ENCODE results near the gene PPA2. TPM values are rescaled to one million over a fixed set of nuclear protein-coding genes. Genes with fewer than 3 reads are reported as not detected.

The PPA2 gene
- total RNA-seq, 1 experiment from 2014 or later = 54.6 TPM

- intact Hi-C loops (cut with micrococcal nuclease; ENCODE audit: unreplicated experiment) = no loop called here
- Histone ChIP-seq H3K27me3 (ENCODE audit: control insufficient read depth, insufficient read depth, low read length) (no peaks in the 10 kb centered on the region), H3K9me3 (ENCODE audit: control insufficient read depth, insufficient read depth, low read depth, low read length) (no peaks in the 10 kb centered on the region), H3K4me1 (ENCODE audit: control insufficient read depth, insufficient read depth, low read length) (no peaks in the 10 kb centered on the region), H3K36me3 (ENCODE audit: control insufficient read depth, insufficient read depth, low read length) (no peaks in the 10 kb centered on the region), H3K4me3 (ENCODE audit: low read depth in 2 of 2, low read length in 2 of 2) (no peak overlapping the region), H3K27ac (ENCODE audit: low read length) (no peak overlapping the region)
- TF ChIP-seq, protein P1, sequence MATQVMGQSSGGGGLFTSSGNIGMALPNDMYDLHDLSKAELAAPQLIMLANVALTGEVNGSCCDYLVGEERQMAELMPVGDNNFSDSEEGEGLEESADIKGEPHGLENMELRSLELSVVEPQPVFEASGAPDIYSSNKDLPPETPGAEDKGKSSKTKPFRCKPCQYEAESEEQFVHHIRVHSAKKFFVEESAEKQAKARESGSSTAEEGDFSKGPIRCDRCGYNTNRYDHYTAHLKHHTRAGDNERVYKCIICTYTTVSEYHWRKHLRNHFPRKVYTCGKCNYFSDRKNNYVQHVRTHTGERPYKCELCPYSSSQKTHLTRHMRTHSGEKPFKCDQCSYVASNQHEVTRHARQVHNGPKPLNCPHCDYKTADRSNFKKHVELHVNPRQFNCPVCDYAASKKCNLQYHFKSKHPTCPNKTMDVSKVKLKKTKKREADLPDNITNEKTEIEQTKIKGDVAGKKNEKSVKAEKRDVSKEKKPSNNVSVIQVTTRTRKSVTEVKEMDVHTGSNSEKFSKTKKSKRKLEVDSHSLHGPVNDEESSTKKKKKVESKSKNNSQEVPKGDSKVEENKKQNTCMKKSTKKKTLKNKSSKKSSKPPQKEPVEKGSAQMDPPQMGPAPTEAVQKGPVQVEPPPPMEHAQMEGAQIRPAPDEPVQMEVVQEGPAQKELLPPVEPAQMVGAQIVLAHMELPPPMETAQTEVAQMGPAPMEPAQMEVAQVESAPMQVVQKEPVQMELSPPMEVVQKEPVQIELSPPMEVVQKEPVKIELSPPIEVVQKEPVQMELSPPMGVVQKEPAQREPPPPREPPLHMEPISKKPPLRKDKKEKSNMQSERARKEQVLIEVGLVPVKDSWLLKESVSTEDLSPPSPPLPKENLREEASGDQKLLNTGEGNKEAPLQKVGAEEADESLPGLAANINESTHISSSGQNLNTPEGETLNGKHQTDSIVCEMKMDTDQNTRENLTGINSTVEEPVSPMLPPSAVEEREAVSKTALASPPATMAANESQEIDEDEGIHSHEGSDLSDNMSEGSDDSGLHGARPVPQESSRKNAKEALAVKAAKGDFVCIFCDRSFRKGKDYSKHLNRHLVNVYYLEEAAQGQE (IDR thresholded peaks at IDR 0.05; ENCODE audit: insufficient read depth in 1 of 2, low read depth in 2 of 2, low read length in 1 of 2) = no peak
- TF ChIP-seq TCF7L2 (IDR thresholded peaks at IDR 0.05; ENCODE audit: low read depth, low read length) = no peak
- no peak for TF ChIP-seq CTCF (IDR thresholded peaks at IDR 0.05)
- no peak for TF ChIP-seq POLR2AphosphoS5 (IDR thresholded peaks at IDR 0.05; ENCODE audit: low read depth, low read length)
- no peak for TF ChIP-seq SIN3A (IDR thresholded peaks at IDR 0.05; ENCODE audit: borderline replicate concordance, insufficient read depth, low read depth, low read length)
- DNase-seq (ENCODE audit: low read depth, low spot score) = no peak
- ATAC-seq = no peak
- no TSS peak for BruUV-seq (replicated peaks)
- ChIA-PET CTCF (no interaction called here), POLR2A (no interaction called here)
- in situ Hi-C loops (cut with HindIII; ENCODE audit: low pct_unique_long_range_greater_than_20kb, low sequenced_read_pairs) = no loop called here
Measured at GRCh38 chr4:105329081-105329480, 144.8 kb downstream of the PPA2 start.

DNA sequence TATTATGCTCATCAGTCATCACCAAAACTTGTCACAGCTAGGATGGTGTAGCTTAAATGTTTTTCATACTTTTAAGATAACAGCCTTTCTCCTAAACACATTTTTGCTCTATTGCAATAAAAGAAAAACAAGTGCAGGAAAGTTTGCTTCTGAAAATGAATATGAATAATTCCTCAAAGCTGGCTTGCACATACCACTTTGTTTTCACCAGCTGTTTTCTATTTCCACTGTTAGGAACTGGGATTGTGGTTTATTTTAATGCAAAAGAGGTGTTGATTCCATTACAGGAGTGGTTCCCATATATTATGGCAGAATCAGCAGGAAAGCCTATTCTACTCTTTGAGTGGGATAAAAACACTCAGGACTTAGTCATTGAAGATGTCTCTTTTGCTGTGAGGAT is 145.9 kb downstream of the PPA2 start:
- POLR2A ChIA-PET = no interaction called here
- intact Hi-C loops (cut with micrococcal nuclease; ENCODE audit: unreplicated experiment) = no loop called here
- Histone ChIP-seq H3K9me3 (ENCODE audit: control insufficient read depth, insufficient read depth, low read depth, low read length) (no peaks in the 10 kb centered on the region), H3K27me3 (ENCODE audit: control insufficient read depth, insufficient read depth, low read length) (no peaks in the 10 kb centered on the region), H3K27ac (ENCODE audit: low read length) (no peak overlapping the region), H3K4me3 (ENCODE audit: low read depth in 2 of 2, low read length in 2 of 2) (no peak overlapping the region), H3K4me1 (ENCODE audit: control insufficient read depth, insufficient read depth, low read length) (no peaks in the 10 kb centered on the region), H3K36me3 (ENCODE audit: control insufficient read depth, insufficient read depth, low read length) (no peaks in the 10 kb centered on the region)
- DNase-seq (ENCODE audit: low read depth, low spot score) (no peak), ATAC-seq (no peak)
- TF ChIP-seq, protein P1 (IDR thresholded peaks at IDR 0.05; ENCODE audit: insufficient read depth in 1 of 2, low read depth in 2 of 2, low read length in 1 of 2) = no peak
- no peak for TF ChIP-seq CTCF (IDR thresholded peaks at IDR 0.05)
- no peak for TF ChIP-seq SIN3A (IDR thresholded peaks at IDR 0.05; ENCODE audit: borderline replicate concordance, insufficient read depth, low read depth, low read length)
- TF ChIP-seq POLR2AphosphoS5 (IDR thresholded peaks at IDR 0.05; ENCODE audit: low read depth, low read length) = no peak
- TF ChIP-seq TCF7L2 (IDR thresholded peaks at IDR 0.05; ENCODE audit: low read depth, low read length) = no peak
- CTCF ChIA-PET = no interaction called here
- in situ Hi-C loops (cut with HindIII; ENCODE audit: low pct_unique_long_range_greater_than_20kb, low sequenced_read_pairs) = no loop called here
- BruUV-seq (replicated peaks) = no TSS peak
